Activated T-helper 1 cell treated with Interleukin-2 at 50 U/mL for 16 hours (primary cell): ENCODE measurements around the gene NPR2.
A peak's percentile ranks its signal among the peaks of the same experiment; 100 is the strongest.

Experiments
- DNase-seq: peaks from one replicate; pipeline ENCODE4 v3.0.0-alpha.2; 2020; ENCODE audit warnings: low read depth

The NPR2 gene

GRCh38 chr9:35791297-35791921 lies at the start of gene NPR2:
NPR2 (plus strand) TSS chr9:35791591; CDS start chr9:35792409, 818 bp downstream.
- no peak for DNase-seq

- DNase-seq = no peak
Measured at GRCh38 chr9:35741740-35742139, 49.7 kb upstream of the NPR2 start.

- no peak for DNase-seq
Measured at GRCh38 chr9:35743452-35743851, 47.9 kb upstream of the NPR2 start.

- no peak for DNase-seq
Measured at GRCh38 chr9:35743880-35744518, 47.4 kb upstream of the NPR2 start.

- no peak for DNase-seq
Measured at GRCh38 chr9:35745569-35745968, 45.8 kb upstream of the NPR2 start.

- no peak for DNase-seq
Measured at GRCh38 chr9:35746583-35746982, 44.8 kb upstream of the NPR2 start.

- no peak for DNase-seq
Measured at GRCh38 chr9:35748242-35748857, 43.0 kb upstream of the NPR2 start.

GRCh38 chr9:35748858-35749514 lies 42.4 kb upstream of the NPR2 start, which contains the start of the genes GBA2 and RGP1:
GBA2 (minus strand) TSS chr9:35749228; CDS start chr9:35748704, 524 bp downstream.
RGP1 (plus strand) TSS chr9:35749287; CDS start chr9:35749756, 469 bp downstream.
- DNase-seq = peak; percentile 60

GRCh38 chr9:35749515-35750255 lies 41.7 kb upstream of the NPR2 start:
- DNase-seq = peak; percentile 17

GRCh38 chr9:35750256-35750531 lies 41.2 kb upstream of the NPR2 start:
- no peak for DNase-seq

GRCh38 chr9:35753466-35753865 lies 37.9 kb upstream of the NPR2 start:
- DNase-seq = no peak

- no peak for DNase-seq
Measured at GRCh38 chr9:35754264-35754663, 37.1 kb upstream of the NPR2 start, which contains the start of gene MSMP. MSMP (minus strand) TSS chr9:35754276; CDS start chr9:35754129, 147 bp downstream.

- DNase-seq = no peak
Measured at GRCh38 chr9:35755071-35755470, 36.3 kb upstream of the NPR2 start.

- peak; percentile 57 for DNase-seq
Measured at GRCh38 chr9:35756275-35757225, 34.8 kb upstream of the NPR2 start.

GRCh38 chr9:35757226-35757891 lies 34.0 kb upstream of the NPR2 start:
- DNase-seq = no peak

- DNase-seq = no peak
Measured at GRCh38 chr9:35757892-35758275, 33.5 kb upstream of the NPR2 start.

- DNase-seq = no peak
Measured at GRCh38 chr9:35758475-35759050, 32.8 kb upstream of the NPR2 start.

GRCh38 chr9:35759795-35760194 lies 31.6 kb upstream of the NPR2 start:
- DNase-seq = no peak

GRCh38 chr9:35760651-35761050 lies 30.7 kb upstream of the NPR2 start:
- DNase-seq = no peak

GRCh38 chr9:35763181-35763580 lies 28.2 kb upstream of the NPR2 start:
- DNase-seq = no peak
